ENCODE results near the gene KIAA1671. TPM values are rescaled to one million over a fixed set of nuclear protein-coding genes. Genes with fewer than 3 reads are reported as not detected.

Gene KIAA1671
- total RNA-seq, 1 experiment from 2014 or later, result 18.6 TPM

GRCh38 chr22:24954856-24955255 is 2.3 kb downstream of the KIAA1671 start:
- no peak for TF ChIP-seq EZH2phosphoT487 (IDR thresholded peaks at IDR 0.05; ENCODE audit: borderline replicate concordance, low read length)
- TF ChIP-seq CTCF (conservative IDR thresholded peaks at IDR 0.05; ENCODE audit: low read depth, low read length), result no peak
- TF ChIP-seq EZH2 (IDR thresholded peaks at IDR 0.05; ENCODE audit: low read length, unreplicated experiment), result no peak
- Histone ChIP-seq H3K9ac (ENCODE audit: low read length) (no peak overlapping the region), H3K4me1 (ENCODE audit: insufficient read depth, low read length) (peaks cover 13% of the 10 kb centered on the region), H3K79me2 (ENCODE audit: low read length) (peaks cover 61% of the 10 kb centered on the region), H3K36me3 (ENCODE audit: low read depth, low read length) (no peaks in the 10 kb centered on the region), H3K9me2 (replicated peaks; ENCODE audit: low read length) (no peaks in the 10 kb centered on the region), H3K9me3 (ENCODE audit: low read length) (no peaks in the 10 kb centered on the region), H4K20me1 (ENCODE audit: low read length) (no peaks in the 10 kb centered on the region), H3K4me3 (ENCODE audit: low read length) (no peak overlapping the region), H3K4me2 (ENCODE audit: low read length) (peak overlapping the region; percentile 96), H3K27ac (ENCODE audit: low read length) (no peak overlapping the region), H3F3A (ENCODE audit: low read length, unreplicated experiment) (no peaks in the 10 kb centered on the region), H2AFZ (ENCODE audit: low read length) (no peak overlapping the region), H3K27me3 (ENCODE audit: low read length) (no peaks in the 10 kb centered on the region)
- DNase-seq, result no peak
- BruUV-seq (replicated peaks), result no TSS peak
- POLR2A ChIA-PET (ENCODE audit: unreplicated experiment), result no interaction called here
- no peak for ATAC-seq
- CTCF ChIA-PET, result no interaction called here
- intact Hi-C loops (cut with micrococcal nuclease), result loop anchor here (5.0 kb wide), 1 partner anchor 72 kb away; no protein-coding TSS in a partner anchor

GRCh38 chr22:24957043-24957442 is 4.5 kb downstream of the KIAA1671 start:
- no peak for DNase-seq
- intact Hi-C loops (cut with micrococcal nuclease), result no loop called here
- ChIA-PET CTCF (interaction anchor here (0.6 kb wide), 1 partner anchor 107 kb away, joined by 3 read pairs; no protein-coding TSS in a partner anchor), POLR2A (ENCODE audit: unreplicated experiment) (no interaction called here)
- BruUV-seq (replicated peaks), result no TSS peak
- Histone ChIP-seq H2AFZ (ENCODE audit: low read length) (no peak overlapping the region), H3K4me2 (ENCODE audit: low read length) (no peak overlapping the region), H3K4me3 (ENCODE audit: low read length) (no peak overlapping the region), H3K9me2 (replicated peaks; ENCODE audit: low read length) (no peaks in the 10 kb centered on the region), H3F3A (ENCODE audit: low read length, unreplicated experiment) (no peaks in the 10 kb centered on the region), H4K20me1 (ENCODE audit: low read length) (no peaks in the 10 kb centered on the region), H3K9me3 (ENCODE audit: low read length) (no peaks in the 10 kb centered on the region), H3K9ac (ENCODE audit: low read length) (no peak overlapping the region), H3K27ac (ENCODE audit: low read length) (no peak overlapping the region), H3K79me2 (ENCODE audit: low read length) (peaks cover 78% of the 10 kb centered on the region), H3K36me3 (ENCODE audit: low read depth, low read length) (no peaks in the 10 kb centered on the region), H3K4me1 (ENCODE audit: insufficient read depth, low read length) (peaks cover 13% of the 10 kb centered on the region), H3K27me3 (ENCODE audit: low read length) (no peaks in the 10 kb centered on the region)
- ATAC-seq, result no peak
- TF ChIP-seq EZH2 (IDR thresholded peaks at IDR 0.05; ENCODE audit: low read length, unreplicated experiment), result no peak

DNA sequence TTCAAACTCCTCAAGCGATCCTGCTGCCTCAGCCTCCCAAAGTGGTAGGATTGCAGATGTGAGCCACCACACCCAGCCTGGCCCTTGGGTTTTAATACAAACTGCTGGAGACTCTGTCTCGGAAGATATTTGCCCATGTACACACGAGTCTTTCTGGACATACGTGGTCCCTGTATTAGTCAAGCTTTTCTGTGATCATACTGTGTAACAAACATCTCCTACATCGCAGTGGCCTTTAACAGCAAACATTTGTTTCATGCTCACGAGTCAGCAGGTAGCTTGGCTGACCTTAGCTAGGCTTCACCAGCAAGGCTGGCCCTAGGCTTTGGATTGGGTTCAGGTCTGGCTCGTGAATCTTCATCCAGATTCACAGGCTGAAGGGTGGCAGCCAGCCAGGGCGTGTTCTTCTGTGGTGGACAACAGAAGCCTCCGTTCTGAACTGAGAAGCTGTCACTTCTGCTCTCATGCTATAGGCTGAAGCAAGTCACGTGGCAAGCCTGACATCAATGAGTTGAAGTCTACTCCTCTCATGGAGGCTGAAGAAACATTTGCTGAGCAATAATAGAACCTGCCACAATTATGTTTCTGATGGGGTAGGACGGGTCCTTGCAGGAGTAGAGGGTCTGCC is 8.8 kb downstream of the KIAA1671 start:
- H3K27ac ChIP-seq (ENCODE audit: low read length), result no peak overlapping the region
- no peak overlapping the region for H3K4me3 ChIP-seq (ENCODE audit: low read length)
- no peaks in the 10 kb centered on the region for H3K9me3 ChIP-seq (ENCODE audit: low read length)
- no peaks in the 10 kb centered on the region for H4K20me1 ChIP-seq (ENCODE audit: low read length)
- H3K4me2 ChIP-seq (ENCODE audit: low read length), result no peak overlapping the region
- no TSS peak for BruUV-seq (replicated peaks)
- intact Hi-C loops (cut with micrococcal nuclease), result no loop called here
- POLR2A ChIA-PET (ENCODE audit: unreplicated experiment), result no interaction called here
- peaks cover 8% of the 10 kb centered on the region for H3K4me1 ChIP-seq (ENCODE audit: insufficient read depth, low read length)
- no peak overlapping the region for H2AFZ ChIP-seq (ENCODE audit: low read length)
- H3K27me3 ChIP-seq (ENCODE audit: low read length), result no peaks in the 10 kb centered on the region
- H3K9ac ChIP-seq (ENCODE audit: low read length), result no peak overlapping the region
- no peak for TF ChIP-seq EZH2 (IDR thresholded peaks at IDR 0.05; ENCODE audit: low read length, unreplicated experiment)
- no peak for TF ChIP-seq EZH2phosphoT487 (IDR thresholded peaks at IDR 0.05; ENCODE audit: borderline replicate concordance, low read length)
- no peak for TF ChIP-seq CTCF (conservative IDR thresholded peaks at IDR 0.05; ENCODE audit: low read depth, low read length)
- no peaks in the 10 kb centered on the region; the same call in 1 of the 2 replicates for H3K36me3 ChIP-seq (ENCODE audit: low read depth, low read length)
- peaks cover 59% of the 10 kb centered on the region for H3K79me2 ChIP-seq (ENCODE audit: low read length)
- DNase-seq (no peak), ATAC-seq (no peak)
- H3F3A ChIP-seq (ENCODE audit: low read length, unreplicated experiment), result no peaks in the 10 kb centered on the region
- CTCF ChIA-PET, result no interaction called here
- H3K9me2 ChIP-seq (replicated peaks; ENCODE audit: low read length), result no peaks in the 10 kb centered on the region
